ENCODE data around the gene SNRNP48.

GRCh38 chr6:7566107-7566506 lies 23.9 kb upstream of the SNRNP48 start:
- TF ChIP-seq POLR2AphosphoS5 (IDR thresholded peaks at IDR 0.05; ENCODE audit: insufficient read depth, low read depth, low read length) (no peak), MYC (IDR thresholded peaks at IDR 0.05; ENCODE audit: low read depth, low read length) (no peak), CTCF (IDR thresholded peaks at IDR 0.05; ENCODE audit: extremely low read depth in 1 of 2, insufficient read depth in 1 of 2, low read depth in 1 of 2, low read length in 2 of 2) (no peak)

Measured in endothelial cell of umbilical vein (primary cell).